ENCODE results near the gene PPTC7.
"Not testable (repeated sequence)": the region's sequence is repeated elsewhere in the genome, so short reads cannot be mapped to it uniquely, and the experiment has no call there.

PPTC7 gene

GRCh38 chr12:110585231-110585799, 2.2 kb upstream of the PPTC7 start:
- DNase-seq (ENCODE audit: low read depth): no peak

DNA sequence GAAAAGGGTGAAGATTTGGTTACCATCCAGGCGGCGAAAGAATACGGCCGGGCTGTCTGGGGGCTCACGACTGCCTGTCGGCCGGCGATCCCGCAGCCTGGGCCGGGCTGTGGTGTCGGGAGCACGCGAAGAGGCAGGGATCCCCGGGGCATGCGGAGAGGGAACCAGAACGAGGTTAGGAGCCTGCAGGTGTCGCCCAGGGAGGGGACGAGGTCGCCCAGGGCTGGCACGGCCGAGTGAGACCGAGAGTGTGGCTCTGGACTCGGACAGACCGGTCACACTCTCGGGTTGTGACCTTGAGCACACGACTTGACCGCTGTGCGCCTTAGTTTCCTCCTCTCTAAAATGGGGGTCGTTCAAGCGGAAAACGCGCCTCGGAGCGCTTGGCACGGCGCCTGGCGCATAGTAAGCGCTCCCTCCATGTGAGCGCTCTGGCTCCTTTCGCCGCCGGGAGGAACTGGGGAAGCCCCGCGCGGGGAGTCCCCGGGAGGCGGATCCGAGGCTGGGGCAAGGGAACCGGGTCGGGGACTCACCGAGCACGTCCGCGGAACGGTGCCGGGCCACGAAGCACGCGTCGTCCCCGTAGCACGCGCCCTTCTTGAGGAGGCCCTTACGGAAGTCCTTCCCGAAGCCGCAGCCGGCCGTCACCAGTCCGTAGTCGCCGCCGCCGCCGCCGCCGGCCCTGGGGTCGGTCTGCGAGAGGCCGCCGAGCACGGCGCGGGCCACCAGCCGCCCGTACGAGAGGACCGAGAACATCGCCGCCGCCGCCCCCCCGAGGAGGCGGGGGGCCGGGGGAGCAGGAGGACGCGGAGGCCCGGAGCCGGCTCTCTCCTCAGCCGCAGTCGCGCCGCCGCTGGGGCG, 612 bp downstream of the PPTC7 start:
- peak; percentile 50 for DNase-seq (ENCODE audit: low read depth)

GRCh38 chr12:110581931-110582275, 1.2 kb downstream of the PPTC7 start:
- no peak for DNase-seq (ENCODE audit: low read depth)

GRCh38 chr12:110579535-110580253, 3.4 kb downstream of the PPTC7 start:
- no peak for DNase-seq (ENCODE audit: low read depth)

DNA sequence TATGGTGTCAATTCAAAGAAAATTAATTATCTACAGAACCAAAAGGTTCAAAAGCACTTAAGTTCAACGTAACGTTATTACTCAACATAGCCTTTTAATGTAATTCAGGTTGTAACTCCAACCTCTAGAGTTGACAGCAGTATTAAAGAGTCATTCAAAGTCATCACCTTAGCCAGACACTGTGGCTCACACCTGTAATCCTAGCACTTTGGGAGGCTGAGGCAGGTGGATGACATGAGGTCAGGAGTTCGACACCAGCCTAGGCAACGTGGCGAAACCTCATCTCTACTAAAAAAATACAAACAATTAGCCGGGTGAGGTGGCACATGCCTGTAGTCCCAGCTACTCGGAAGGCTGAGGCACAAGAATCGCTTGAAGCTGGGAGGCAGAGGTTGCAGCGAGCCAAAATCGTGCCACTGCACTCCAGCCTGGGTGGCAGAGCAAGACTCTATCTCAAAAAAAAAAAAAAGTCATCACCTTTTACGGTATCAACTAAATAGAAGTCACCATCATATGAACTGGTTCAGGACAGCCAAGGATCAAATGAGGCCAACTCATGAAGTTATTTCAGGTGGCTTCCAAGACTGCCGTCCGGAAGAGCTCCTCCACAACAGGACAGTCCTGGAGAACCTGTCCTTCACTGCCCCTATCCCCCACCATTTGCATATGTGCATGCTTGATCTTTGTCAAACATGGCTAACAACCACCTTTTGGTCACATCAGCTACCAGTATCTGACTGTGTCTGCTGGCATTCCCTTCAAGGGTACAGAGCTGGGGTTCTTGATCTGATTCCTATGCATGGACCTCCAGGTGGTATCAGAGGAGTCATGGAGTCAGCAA, 4.2 kb downstream of the PPTC7 start:
- no peak for DNase-seq (ENCODE audit: low read depth)

GRCh38 chr12:110577864-110578693, 5.0 kb downstream of the PPTC7 start:
- DNase-seq (ENCODE audit: low read depth): no peak

DNA sequence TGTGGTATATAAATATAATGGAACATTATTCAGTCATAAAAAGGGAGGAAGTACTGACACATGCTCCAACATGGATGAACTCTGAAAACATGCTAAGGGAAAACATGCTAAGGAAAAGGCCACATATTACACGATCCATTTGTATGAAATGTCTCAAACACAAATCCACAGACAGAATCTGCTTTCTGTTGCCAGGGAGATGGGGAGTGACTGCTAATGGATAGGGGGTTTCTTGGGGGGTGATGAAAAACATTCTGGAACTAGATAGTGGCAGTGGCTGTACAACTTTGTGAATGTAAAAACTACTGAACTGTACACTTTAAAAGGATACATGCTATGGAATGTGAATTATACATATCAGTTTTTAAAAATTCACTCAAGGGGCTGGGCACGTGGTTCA, 6.6 kb downstream of the PPTC7 start:
- no peak for DNase-seq (ENCODE audit: low read depth)

GRCh38 chr12:110575326-110575725, 7.8 kb downstream of the PPTC7 start:
- DNase-seq (ENCODE audit: low read depth): no peak

- not testable (repeated sequence) for DNase-seq (ENCODE audit: low read depth)
These were observed 8.3 kb downstream of the PPTC7 start for GRCh38 chr12:110574717-110575230.

DNA sequence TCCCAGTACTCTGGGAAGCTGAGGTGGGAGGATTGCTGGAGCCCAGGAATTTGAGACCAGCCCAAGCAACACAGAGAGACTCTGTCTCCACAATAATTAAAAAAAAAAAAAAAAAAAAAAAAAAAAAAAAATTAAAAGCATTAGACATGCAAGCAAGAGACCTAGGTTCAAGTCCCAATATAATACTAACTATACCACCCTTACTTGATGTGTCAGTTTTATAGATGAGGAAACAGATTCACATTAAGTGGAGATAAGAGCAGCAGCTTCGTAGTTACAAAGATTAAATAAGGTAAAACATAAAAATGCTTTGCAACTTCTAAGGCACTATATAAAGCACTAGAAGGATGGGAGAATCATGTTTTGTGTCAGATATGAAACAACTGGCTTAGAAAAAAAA, 9.1 kb downstream of the PPTC7 start:
- no peak for DNase-seq (ENCODE audit: low read depth)

- not testable (repeated sequence) for DNase-seq (ENCODE audit: low read depth)
These were observed 12.3 kb downstream of the PPTC7 start for GRCh38 chr12:110570798-110571197.

DNA sequence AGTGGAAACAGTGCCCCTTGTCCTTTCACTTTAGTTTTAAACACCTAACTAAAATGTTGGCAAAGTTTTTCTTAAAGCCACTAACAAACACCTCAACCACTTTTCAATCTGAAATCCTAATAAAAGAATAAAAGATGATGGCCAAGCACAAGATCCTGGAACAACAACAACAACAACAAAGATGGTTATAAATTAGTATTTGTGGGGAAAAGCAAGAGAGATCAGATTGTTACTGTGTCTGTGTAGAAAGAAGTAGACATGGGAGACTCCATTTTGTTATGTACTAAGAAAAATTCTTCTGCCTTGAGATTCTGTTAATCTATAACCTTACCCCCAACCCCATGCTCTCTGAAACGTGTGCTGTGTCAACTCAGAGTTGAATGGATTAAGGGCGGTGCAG, 13.3 kb downstream of the PPTC7 start:
- not testable (repeated sequence) for DNase-seq (ENCODE audit: low read depth)

DNA sequence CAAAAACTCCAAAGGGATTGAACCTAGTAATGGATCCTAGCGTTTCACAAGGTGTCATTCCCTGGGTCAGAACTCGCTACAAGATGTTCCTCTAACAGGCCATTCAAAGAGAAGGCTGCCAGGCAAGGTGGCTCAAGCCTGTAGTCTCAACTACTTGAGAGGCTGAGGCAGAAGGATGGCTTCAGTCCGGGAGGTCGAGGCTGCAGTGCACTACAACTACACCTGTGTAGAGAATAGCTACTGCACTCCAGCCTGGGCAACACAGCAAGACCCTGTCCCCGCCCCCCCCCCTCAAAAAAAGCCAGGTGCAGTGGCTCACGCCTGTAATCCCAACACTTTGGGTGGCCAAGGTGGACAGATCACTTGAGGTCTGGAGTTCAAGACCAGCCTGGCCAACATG, 14.4 kb downstream of the PPTC7 start:
- no peak for DNase-seq (ENCODE audit: low read depth)

GRCh38 chr12:110566993-110567392, 16.1 kb downstream of the PPTC7 start:
- no peak for DNase-seq (ENCODE audit: low read depth)

DNA sequence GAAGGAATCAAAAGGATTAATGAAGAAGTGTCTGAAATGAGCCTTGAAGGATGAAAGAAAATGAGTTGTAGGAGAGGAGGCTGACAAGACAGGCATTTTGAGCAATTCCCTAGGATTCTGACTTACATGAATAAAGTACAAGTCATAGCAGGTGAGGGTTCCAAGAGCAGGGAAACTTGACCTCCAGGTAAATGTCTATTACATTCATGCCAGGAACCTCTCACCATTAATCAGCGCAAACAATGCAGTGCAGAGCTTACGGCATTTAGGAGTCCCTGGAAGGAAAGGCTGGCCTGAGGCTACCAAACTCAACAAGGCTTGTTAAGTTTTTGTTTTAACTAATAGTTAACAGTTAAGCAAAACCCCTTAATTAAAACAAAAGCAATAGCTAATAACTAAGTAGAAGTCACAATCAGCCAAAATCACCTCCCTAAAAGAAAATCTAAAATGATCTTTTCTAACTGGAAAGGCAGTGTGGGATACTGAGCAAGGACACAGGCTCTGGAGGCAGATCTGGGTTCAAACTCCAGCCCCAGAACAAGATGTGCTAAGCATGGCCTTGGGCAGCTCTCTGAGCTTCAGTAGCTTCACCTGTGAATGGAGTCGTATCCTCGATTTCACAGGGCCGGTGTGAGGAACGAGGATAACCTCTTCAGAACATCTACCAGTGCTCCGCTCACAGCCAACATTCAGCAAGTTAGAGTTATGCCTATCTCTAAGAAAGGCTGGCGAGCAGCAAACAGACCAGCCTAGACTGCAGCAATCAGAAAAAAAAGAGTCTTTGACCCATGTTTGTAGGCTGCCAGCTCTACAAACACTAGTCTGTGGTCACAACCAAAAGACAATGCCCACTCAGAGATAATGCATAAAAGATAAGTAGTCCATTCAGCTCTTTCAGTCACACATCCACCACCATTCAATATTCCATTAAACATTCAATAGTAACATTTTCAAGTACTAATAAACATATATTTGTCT, 16.9 kb downstream of the PPTC7 start:
- DNase-seq (ENCODE audit: low read depth): no peak

GRCh38 chr12:110564471-110564991, 18.6 kb downstream of the PPTC7 start:
- DNase-seq (ENCODE audit: low read depth): no peak

DNA sequence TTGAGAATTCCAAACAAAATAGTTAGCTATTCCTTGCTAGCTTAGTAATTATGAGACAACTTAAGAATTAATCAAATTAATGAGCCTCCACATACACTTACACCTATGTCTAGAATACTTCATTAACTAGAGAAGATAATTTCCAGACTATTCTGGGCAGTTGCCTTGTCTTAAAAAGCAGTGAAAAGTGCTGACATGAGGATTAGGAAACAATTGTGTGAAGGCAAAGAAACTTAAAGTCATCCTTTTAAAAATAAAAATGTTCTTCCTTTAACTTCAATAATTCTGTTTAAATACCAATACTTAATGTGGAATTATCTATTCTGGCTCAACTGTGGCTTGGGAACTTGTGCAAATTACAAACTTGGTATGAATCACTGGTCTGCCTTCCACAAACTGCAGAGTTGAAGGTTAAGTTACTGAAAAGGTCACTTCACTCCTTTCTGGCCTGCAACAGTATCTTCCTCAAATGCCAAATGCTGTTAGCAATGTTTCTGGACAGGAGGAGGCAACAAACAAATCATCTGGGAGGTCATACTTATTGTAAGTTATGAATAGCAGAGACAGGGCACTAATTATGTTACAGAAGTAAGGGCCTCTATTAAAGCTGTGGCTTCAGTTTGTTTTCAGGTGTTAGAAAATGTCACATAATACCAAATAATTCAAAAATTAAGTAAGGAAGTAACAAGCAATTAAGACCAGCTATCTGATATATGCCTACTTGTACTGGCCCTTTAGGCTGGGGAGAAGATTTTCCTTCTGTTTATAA, 19.2 kb downstream of the PPTC7 start:
- no peak for DNase-seq (ENCODE audit: low read depth)

GRCh38 chr12:110562386-110562785, 20.7 kb downstream of the PPTC7 start:
- DNase-seq (ENCODE audit: low read depth): not testable (repeated sequence)

Measured in stimulated activated CD8-positive, alpha-beta memory T cell treated with anti-CD3 and anti-CD28 coated beads, Interleukin-15, amount 100 ng/mL, for 24 hours (primary cell).